SK-N-SH treated with all-trans-retinoic acid at 6 μM for 48 hours (cell line): ENCODE results near the gene NEUROD1.

Source experiments
- CSDC2 ChIP-seq: fragments of 250-450 bp; sonication (Bioruptor Pico); IDR thresholded peaks from 2 replicates; pipeline ENCODE4 v1.5.0; 2020; ENCODE audit warnings: mild to moderate bottlenecking, moderate library complexity
- ESRRG ChIP-seq: fragments of 250-450 bp; sonication (Bioruptor Pico); IDR thresholded peaks from 2 replicates; pipeline ENCODE4 v1.6.1; 2021; ENCODE audit warnings: mild to moderate bottlenecking
- ISL1 ChIP-seq: fragments of 250-450 bp; sonication (Bioruptor Pico); IDR thresholded peaks from 2 replicates; pipeline ENCODE4 v2.1.2; 2022; ENCODE audit warnings: mild to moderate bottlenecking, moderate library complexity
- PPARA ChIP-seq: fragments of 250-450 bp; sonication (Bioruptor Pico); IDR thresholded peaks from 2 replicates; pipeline ENCODE4 v1.5.0; 2020; ENCODE audit warnings: mild to moderate bottlenecking, borderline replicate concordance
- RARB ChIP-seq: fragments of 250-450 bp; sonication (Bioruptor Pico); IDR thresholded peaks from 2 replicates; pipeline ENCODE4 v1.8.0; 2021; ENCODE audit warnings: mild to moderate bottlenecking, moderate library complexity
- ZFP3 ChIP-seq: fragments of 250-450 bp; sonication (Bioruptor Pico); IDR thresholded peaks from 2 replicates; pipeline ENCODE4 v1.5.0; 2020; ENCODE audit warnings: mild to moderate bottlenecking, moderate library complexity
- ZFP30 ChIP-seq: fragments of 450-650 bp; formaldehyde crosslinking; IDR thresholded peaks from 2 replicates; pipeline ENCODE4 v1.5.0; 2022; ENCODE audit warnings: mild to moderate bottlenecking, moderate library complexity
- ZNF8 ChIP-seq: fragments of 450-650 bp; formaldehyde crosslinking; IDR thresholded peaks from 2 replicates; pipeline ENCODE4 v1.5.0; 2020; ENCODE audit warnings: mild to moderate bottlenecking, moderate library complexity

DNA sequence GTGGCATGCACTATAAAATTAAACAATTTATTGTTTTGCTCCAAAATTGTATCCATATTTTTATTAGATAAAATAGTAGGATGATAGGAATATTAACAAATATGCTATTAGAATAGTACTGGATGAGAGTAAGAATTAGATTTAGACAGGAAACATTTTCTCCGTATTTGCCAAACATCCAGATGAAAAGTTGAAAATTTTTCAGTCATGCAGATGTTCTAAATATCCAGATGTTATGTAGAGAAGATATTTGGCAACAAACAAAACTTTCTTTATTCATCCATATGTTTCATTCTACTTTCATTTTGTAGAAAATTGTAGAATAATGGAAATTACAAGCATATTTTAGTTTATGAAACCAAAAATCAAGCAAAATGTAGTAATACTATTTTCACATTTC is 45.2 kb upstream of the NEUROD1 start:
- TF ChIP-seq PPARA (CRISPR knock-in tag) (no peak), ZFP3 (CRISPR knock-in tag) (no peak), RARB (CRISPR knock-in tag) (no peak), ZNF8 (CRISPR knock-in tag) (no peak), ESRRG (CRISPR knock-in tag) (no peak), CSDC2 (CRISPR knock-in tag) (no peak), ZFP30 (CRISPR knock-in tag) (no peak), ISL1 (CRISPR knock-in tag) (no peak)
